SH-SY5Y (cell line): ENCODE results near the gene RAB43.

Source experiments
- GATA2 ChIP-seq: IDR thresholded peaks from 2 replicates; pipeline ENCODE4 v1.6.1; 2011; ENCODE audit warnings: mild to moderate bottlenecking, low read depth, low read length
- GATA3 ChIP-seq: IDR thresholded peaks from 2 replicates; pipeline ENCODE4 v1.6.1; 2011; ENCODE audit warnings: low read depth, mild to moderate bottlenecking, low read length, moderate library complexity

- no peak for TF ChIP-seq GATA2
- no peak for TF ChIP-seq GATA3
These were observed 69.7 kb downstream of the RAB43 start for GRCh38 chr3:129051871-129052340.
